Type B pancreatic cell (in vitro differentiated cells): Measurements from ENCODE around the gene CRTC1. TPM values are rescaled to one million over a fixed set of nuclear protein-coding genes. Genes with fewer than 3 reads are reported as not detected.
"Not testable (repeated sequence)": the region's sequence is repeated elsewhere in the genome, so short reads cannot be mapped to it uniquely, and the experiment has no call there.

ENCODE experiments used
- DNase-seq: peaks from one replicate; pipeline ENCODE4 v3.0.0; 2021; ENCODE audit warnings: mixed read lengths; ENCODE audit not compliant: unreplicated experiment; ENCODE audit errors: extremely low spot score
- H3K27ac Mint-ChIP-seq: 2 replicates; pipeline ENCODE4 v1.8.0; 2021; ENCODE audit warnings: mild to moderate bottlenecking, mixed read lengths
- H3K27me3 Mint-ChIP-seq: 2 replicates; pipeline ENCODE4 v1.8.0; 2021; ENCODE audit warnings: mixed read lengths
- H3K36me3 Mint-ChIP-seq: 2 replicates; pipeline ENCODE4 v1.8.0; 2021; ENCODE audit warnings: mixed read lengths
- H3K4me1 Mint-ChIP-seq: one replicate; pipeline ENCODE4 v1.8.0; 2021; ENCODE audit warnings: mixed read lengths; ENCODE audit not compliant: unreplicated experiment
- H3K4me3 Mint-ChIP-seq: 2 replicates; pipeline ENCODE4 v1.8.0; 2021; ENCODE audit warnings: mild to moderate bottlenecking, mixed read lengths
- H3K9me3 Mint-ChIP-seq: 2 replicates; pipeline ENCODE4 v1.8.0; 2021; ENCODE audit warnings: mixed read lengths
- total RNA-seq: library from RNA; stranded (reverse); gene quantifications from 2 replicates; pipeline ENCODE4 v1.2.1, GENCODE V29; 2021; ENCODE audit warnings: low replicate concordance
- TF ChIP-seq, protein P1 (sequence below): fragments of 200-600 bp; sonication (generic); conservative IDR thresholded peaks from 2 replicates; pipeline ENCODE4 v1.5.0; 2021; ENCODE audit warnings: antibody characterized with exemption, mild to moderate bottlenecking

The CRTC1 gene
- total RNA-seq, 1 donor from 2014 or later, result 20.2 TPM

DNA sequence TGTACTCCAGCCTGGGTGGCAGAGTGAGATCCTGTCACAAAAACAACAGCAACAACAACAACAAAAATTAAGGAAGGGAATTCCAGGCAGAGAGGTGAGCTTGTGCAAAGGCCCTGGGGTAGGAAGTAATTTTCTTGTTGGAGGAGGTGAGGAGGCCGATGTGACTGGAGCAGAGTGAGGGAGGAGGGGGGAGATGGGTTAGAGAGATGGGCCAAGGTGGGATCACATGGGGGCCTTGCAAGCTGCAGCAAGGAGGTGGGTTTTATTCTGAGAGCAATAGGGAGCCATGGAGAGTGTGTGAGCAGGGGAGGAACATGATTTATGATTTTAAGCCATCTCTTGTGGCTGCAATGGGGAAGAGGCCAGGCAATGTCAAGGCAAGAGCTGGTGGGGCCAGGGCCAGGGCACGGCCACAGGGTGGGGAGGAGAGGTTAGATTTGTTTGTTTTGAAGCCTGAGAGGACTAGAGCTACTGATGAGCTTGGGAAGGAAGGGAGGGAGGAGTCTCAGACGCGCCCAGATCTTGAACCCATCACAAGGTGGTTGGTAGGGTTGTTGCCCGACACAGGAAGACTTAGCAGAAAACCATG is 120.2 kb downstream of the CRTC1 start:
- H3K36me3 Mint-ChIP-seq, result no peaks in the 10 kb centered on the region
- H3K4me1 Mint-ChIP-seq, result peaks cover 4% of the 10 kb centered on the region
- H3K27me3 Mint-ChIP-seq, result peaks cover 3% of the 10 kb centered on the region
- no peak overlapping the region for H3K4me3 Mint-ChIP-seq
- no peak for DNase-seq
- TF ChIP-seq, protein P1, sequence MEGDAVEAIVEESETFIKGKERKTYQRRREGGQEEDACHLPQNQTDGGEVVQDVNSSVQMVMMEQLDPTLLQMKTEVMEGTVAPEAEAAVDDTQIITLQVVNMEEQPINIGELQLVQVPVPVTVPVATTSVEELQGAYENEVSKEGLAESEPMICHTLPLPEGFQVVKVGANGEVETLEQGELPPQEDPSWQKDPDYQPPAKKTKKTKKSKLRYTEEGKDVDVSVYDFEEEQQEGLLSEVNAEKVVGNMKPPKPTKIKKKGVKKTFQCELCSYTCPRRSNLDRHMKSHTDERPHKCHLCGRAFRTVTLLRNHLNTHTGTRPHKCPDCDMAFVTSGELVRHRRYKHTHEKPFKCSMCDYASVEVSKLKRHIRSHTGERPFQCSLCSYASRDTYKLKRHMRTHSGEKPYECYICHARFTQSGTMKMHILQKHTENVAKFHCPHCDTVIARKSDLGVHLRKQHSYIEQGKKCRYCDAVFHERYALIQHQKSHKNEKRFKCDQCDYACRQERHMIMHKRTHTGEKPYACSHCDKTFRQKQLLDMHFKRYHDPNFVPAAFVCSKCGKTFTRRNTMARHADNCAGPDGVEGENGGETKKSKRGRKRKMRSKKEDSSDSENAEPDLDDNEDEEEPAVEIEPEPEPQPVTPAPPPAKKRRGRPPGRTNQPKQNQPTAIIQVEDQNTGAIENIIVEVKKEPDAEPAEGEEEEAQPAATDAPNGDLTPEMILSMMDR, result no peak
- H3K27ac Mint-ChIP-seq, result no peak overlapping the region
- H3K9me3 Mint-ChIP-seq, result no peaks in the 10 kb centered on the region

DNA sequence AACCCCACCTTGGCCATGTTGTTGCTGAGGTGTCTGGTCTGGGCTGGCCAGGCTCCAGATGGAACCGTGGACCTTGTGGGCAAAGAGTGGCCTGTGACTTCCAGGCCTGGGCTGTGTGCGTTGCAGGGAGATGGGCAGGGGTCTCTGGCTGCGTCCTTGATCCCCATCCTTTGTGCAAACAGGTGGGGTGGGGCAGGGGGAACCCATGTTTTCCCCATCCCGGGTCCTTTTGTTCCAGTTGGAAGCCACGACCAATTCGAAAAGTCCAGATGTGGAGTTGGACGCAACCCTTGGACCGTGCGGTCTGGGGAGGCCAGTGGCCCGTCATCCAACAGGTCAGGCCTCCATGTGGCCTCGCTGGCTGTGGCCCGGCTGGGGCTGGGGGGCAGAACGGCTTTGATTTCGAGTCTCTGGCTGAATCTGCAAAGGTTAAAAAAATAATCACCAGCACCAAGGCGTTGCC is 120.7 kb downstream of the CRTC1 start:
- DNase-seq, result no peak
- Mint-ChIP-seq H3K27ac (no peak overlapping the region), H3K27me3 (peaks cover 3% of the 10 kb centered on the region), H3K9me3 (no peaks in the 10 kb centered on the region), H3K4me3 (no peak overlapping the region), H3K4me1 (no peaks in the 10 kb centered on the region), H3K36me3 (no peaks in the 10 kb centered on the region)
- TF ChIP-seq, protein P1, result no peak

DNA sequence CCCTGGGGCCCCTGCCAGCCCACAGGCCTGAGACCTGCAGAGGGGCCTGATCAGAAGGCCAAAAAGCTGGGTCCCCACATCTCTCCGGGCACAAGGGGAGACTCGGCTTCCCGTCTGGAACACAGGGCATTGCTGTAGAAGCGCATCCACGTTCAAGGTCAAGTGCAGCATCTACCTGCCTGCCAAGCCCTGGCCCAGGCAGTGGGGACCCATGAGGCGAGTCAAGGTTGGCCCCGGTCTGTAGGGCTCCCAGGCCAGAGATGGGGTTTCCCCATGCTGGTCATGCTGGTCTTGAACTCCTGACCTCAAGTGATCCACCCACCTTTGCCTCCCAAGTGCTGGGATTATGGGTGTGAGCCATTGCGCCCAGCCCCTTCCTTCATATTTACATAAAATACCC is 121.2 kb downstream of the CRTC1 start:
- H3K4me1 Mint-ChIP-seq, result no peaks in the 10 kb centered on the region
- peaks cover 6% of the 10 kb centered on the region for H3K27me3 Mint-ChIP-seq
- H3K4me3 Mint-ChIP-seq, result no peak overlapping the region
- H3K9me3 Mint-ChIP-seq, result no peaks in the 10 kb centered on the region
- TF ChIP-seq, protein P1, result no peak
- no peak for DNase-seq
- no peak overlapping the region for H3K27ac Mint-ChIP-seq
- no peaks in the 10 kb centered on the region for H3K36me3 Mint-ChIP-seq

DNA sequence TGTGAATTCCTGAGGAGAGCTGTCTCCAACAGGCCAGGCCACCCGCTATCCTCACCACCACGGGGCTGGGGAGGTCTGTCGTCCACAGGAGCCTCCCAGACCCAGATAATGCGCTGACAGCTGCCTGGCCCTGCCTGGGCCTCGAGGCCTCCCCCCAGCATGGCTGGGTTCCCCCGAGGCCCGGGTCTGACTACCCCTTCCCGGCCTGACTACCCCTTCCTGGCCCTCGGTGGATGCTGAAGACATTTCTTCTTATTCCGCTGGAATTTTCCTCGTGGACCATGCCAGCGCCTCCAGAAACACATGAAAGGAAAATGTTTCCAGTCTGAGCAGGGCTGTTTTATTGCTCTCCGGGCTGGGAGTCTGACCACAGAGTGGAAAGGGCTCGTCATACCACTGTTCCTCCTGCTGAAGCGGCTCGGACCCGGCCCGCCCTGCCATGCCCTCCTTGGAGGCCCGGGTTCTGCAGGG is 124.4 kb downstream of the CRTC1 start:
- H3K4me1 Mint-ChIP-seq, result no peaks in the 10 kb centered on the region
- TF ChIP-seq, protein P1, result no peak
- peaks cover 3% of the 10 kb centered on the region for H3K27me3 Mint-ChIP-seq
- no peak overlapping the region for H3K27ac Mint-ChIP-seq
- no peak overlapping the region for H3K4me3 Mint-ChIP-seq
- DNase-seq, result no peak
- no peaks in the 10 kb centered on the region for H3K9me3 Mint-ChIP-seq
- H3K36me3 Mint-ChIP-seq, result no peaks in the 10 kb centered on the region

DNA sequence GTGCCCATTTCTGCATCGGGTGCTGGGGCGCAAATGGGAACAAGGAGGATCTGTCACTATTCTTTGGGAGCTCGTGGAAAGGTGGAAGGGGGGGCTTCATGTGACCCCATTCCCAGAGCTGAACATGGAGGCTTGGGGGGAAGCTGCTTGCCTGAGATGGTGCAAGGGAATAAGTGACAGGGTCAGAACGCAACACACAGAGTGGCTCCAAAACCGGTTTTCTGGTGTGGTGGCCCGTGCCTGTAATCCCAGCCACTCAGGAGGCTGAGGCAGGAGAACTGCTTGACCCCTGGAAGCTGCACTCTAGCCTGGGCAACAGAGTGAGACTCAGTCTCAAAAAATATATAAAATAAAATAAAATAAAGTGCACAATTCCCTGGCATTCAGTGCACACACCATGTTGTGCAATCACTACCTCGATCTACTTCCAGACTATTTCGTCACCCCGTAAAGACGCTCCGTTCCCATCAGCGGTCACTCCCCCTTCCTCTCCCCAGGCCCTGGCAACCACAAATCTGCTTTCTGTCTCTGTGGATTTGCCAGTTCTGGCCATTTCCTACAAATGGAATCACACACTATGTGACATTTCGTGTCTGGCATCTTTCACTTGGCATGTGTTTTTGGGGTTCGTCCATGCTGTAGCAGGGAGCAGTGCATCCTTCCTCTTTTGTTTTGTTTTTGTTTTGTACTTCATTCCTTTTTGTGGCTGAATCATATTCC is 125.8 kb downstream of the CRTC1 start:
- Mint-ChIP-seq H3K27me3 (peaks cover 7% of the 10 kb centered on the region), H3K27ac (no peak overlapping the region), H3K9me3 (no peaks in the 10 kb centered on the region), H3K4me1 (no peaks in the 10 kb centered on the region), H3K36me3 (no peaks in the 10 kb centered on the region), H3K4me3 (no peak overlapping the region)
- DNase-seq, result no peak
- TF ChIP-seq, protein P1, result no peak

DNA sequence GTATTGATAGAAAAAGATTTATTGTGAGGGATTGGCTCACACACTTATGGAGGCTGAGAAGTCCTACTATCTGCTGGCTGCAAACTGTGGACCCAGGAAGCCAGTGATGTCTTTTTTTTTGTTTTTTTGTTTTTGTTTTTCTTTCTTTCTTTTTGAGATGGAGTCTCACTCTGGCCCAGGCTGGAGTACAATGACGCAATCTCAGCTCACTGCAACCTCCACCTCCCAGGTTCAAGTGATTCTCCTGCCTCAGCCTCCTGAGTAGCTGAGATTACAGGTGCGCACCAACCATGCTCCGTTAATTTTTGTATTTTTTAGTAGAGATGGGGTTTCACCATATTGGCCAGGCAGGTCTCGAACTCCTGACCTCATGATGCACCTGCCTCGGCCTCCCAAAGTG is 128.2 kb downstream of the CRTC1 start:
- not testable (repeated sequence) for H3K4me1 Mint-ChIP-seq, H3K4me3 Mint-ChIP-seq, DNase-seq, H3K36me3 Mint-ChIP-seq, H3K27ac Mint-ChIP-seq, H3K9me3 Mint-ChIP-seq, H3K27me3 Mint-ChIP-seq
